B cell (primary cell): ENCODE data around the gene PODXL. TPM values are rescaled to one million over a fixed set of nuclear protein-coding genes. Genes with fewer than 3 reads are reported as not detected.

Experiments
- ATAC-seq: fragments of 200-7000 bp; cut with Tn5 transposase; one replicate; pipeline ENCODE4 v1.10.0; 2021; ENCODE audit warnings: low read depth, mild to moderate bottlenecking, moderate number of reproducible peaks, moderate library complexity
- CTCF ChIA-PET: fragments of 350-600 bp; sonication (Branson Sonifier 250); formaldehyde crosslinking; loops from one replicate; lab custom pipeline; 2021; ENCODE audit warnings: antibody characterized with exemption, inconsistent platforms; lab: Charles Lee
- POLR2A ChIA-PET: fragments of 350-600 bp; sonication (Branson Sonifier 250); formaldehyde crosslinking; loops from one replicate; lab custom pipeline; 2021; ENCODE audit warnings: antibody characterized with exemption; lab: Charles Lee
- DNase-seq: peaks from one replicate; pipeline ENCODE4 v3.0.0; 2013
- H2AFZ ChIP-seq: 2 replicates; pipeline ENCODE4 v1.6.1; 2012; ENCODE audit warnings: mild to moderate bottlenecking, low read depth, low read length; ENCODE audit not compliant: insufficient read depth, poor library complexity, severe bottlenecking
- H3K27ac ChIP-seq, 2 donors: 1 replicate in 1 of 2; 2 replicates in 1 of 2; pipeline ENCODE4 v1.5.1; 2012 to 2013; ENCODE audit warnings: low read length in 2 of 2, mild to moderate bottlenecking in 2 of 2, moderate library complexity in 1 of 2
- H3K27me3 ChIP-seq, 4 experiments: fragments of 200-600 bp in 1 of 4; sonication (generic) in 1 of 4; replicated peaks in 1 of 4; 1 replicate in 2 of 4; 2 replicates in 2 of 4; pipeline versions ENCODE4 v1.6.1 to v1.7.0; 2013 to 2016; ENCODE audit warnings: low read length in 3 of 4, mild to moderate bottlenecking in 2 of 4, mixed read lengths in 1 of 4, moderate library complexity in 1 of 4; ENCODE audit not compliant: insufficient read depth in 4 of 4, control insufficient read depth in 3 of 4; ENCODE audit errors: control extremely low read depth in 1 of 4
- H3K36me3 ChIP-seq, 2 experiments: replicated peaks in 1 of 2; 1 replicate in 1 of 2; 2 replicates in 1 of 2; pipeline versions ENCODE4 v1.6.1 to v1.7.1; 2013; ENCODE audit warnings: low read length in 1 of 2; ENCODE audit not compliant: insufficient read depth in 2 of 2, control insufficient read depth in 1 of 2; ENCODE audit errors: control extremely low read depth in 1 of 2, extremely low read depth in 1 of 2
- H3K4me1 ChIP-seq, 2 donors: fragments of 200-600 bp in 1 of 2; sonication (generic) in 1 of 2; 1 replicate in 1 of 2; 2 replicates in 1 of 2; pipeline versions ENCODE4 v1.5.1 to v1.6.1; 2013 to 2017; ENCODE audit warnings: low read length in 2 of 2; ENCODE audit not compliant: control insufficient read depth in 2 of 2, insufficient read depth in 2 of 2
- H3K4me2 ChIP-seq: replicated peaks from 2 replicates; pipeline ENCODE3; 2012; ENCODE audit warnings: mild to moderate bottlenecking, low read depth, low read length; ENCODE audit not compliant: poor library complexity, severe bottlenecking
- H3K4me3 ChIP-seq, 5 experiments: fragments of 200-600 bp in 1 of 5; sonication (generic) in 1 of 5; 1 replicate in 3 of 5; 2 replicates in 2 of 5; pipeline versions ENCODE4 v1.5.1 to v1.7.0; 2011 to 2016; ENCODE audit warnings: low read length in 4 of 5, mild to moderate bottlenecking in 4 of 5, low read depth in 2 of 5, control low read depth in 1 of 5, moderate library complexity in 1 of 5; ENCODE audit not compliant: insufficient read depth in 1 of 5; ENCODE audit errors: control extremely low read depth in 1 of 5, extremely low read depth in 1 of 5
- H3K79me2 ChIP-seq: fragments of 200-600 bp; sonication (generic); one replicate; pipeline ENCODE4 v1.6.0; 2016; ENCODE audit warnings: low read length; ENCODE audit not compliant: control insufficient read depth, insufficient read depth
- H3K9ac ChIP-seq: fragments of 200-600 bp; sonication (generic); 2 replicates; pipeline ENCODE4 v1.6.1; 2017; ENCODE audit warnings: mild to moderate bottlenecking, low read length, moderate library complexity
- H3K9me3 ChIP-seq, 3 donors: one replicate each; pipeline versions ENCODE4 v1.6.1 to v1.7.1; 2013; ENCODE audit warnings: low read length in 2 of 3; ENCODE audit not compliant: control insufficient read depth in 2 of 3, insufficient read depth in 1 of 3; ENCODE audit errors: control extremely low read depth in 1 of 3
- H4K20me1 ChIP-seq: 2 replicates; pipeline ENCODE4 v1.6.0; 2012; ENCODE audit warnings: mild to moderate bottlenecking, low read length; ENCODE audit not compliant: insufficient read depth, control insufficient read depth, poor library complexity, severe bottlenecking
- H3K27ac Mint-ChIP-seq: one replicate; pipeline ENCODE4 v1.8.0; 2021; ENCODE audit warnings: mixed read lengths
- H3K27me3 Mint-ChIP-seq: one replicate; pipeline ENCODE4 v1.8.0; 2021; ENCODE audit warnings: mixed read lengths
- H3K4me1 Mint-ChIP-seq: one replicate; pipeline ENCODE4 v1.8.0; 2021; ENCODE audit warnings: mixed read lengths
- H3K4me3 Mint-ChIP-seq: one replicate; pipeline ENCODE4 v1.8.0; 2021; ENCODE audit warnings: mixed read lengths
- H3K9me3 Mint-ChIP-seq: one replicate; pipeline ENCODE4 v1.8.0; 2022; ENCODE audit warnings: mixed read lengths; ENCODE audit not compliant: insufficient read depth
- CTCF ChIP-seq: fragments of 200-600 bp; IDR thresholded peaks from one replicate; pipeline ENCODE4 v1.8.0; 2022; ENCODE audit warnings: antibody characterized with exemption, mild to moderate bottlenecking
- EZH2 ChIP-seq: IDR thresholded peaks from 2 replicates; pipeline ENCODE4 v1.6.1; 2012; ENCODE audit warnings: borderline replicate concordance, low read depth, mild to moderate bottlenecking, moderate library complexity, low read length; ENCODE audit not compliant: insufficient read depth, poor library complexity, severe bottlenecking
- WGBS: methylation state at CpG from one replicate; pipeline ENCODE4 v1.1.5; 2013; ENCODE audit warnings: missing lambda C conversion rate; ENCODE audit not compliant: insufficient coverage; 5-methylcytosine and 5-hydroxymethylcytosine counted together
- intact Hi-C: fragments of 100-400 bp; cut with micrococcal nuclease; formaldehyde crosslinking; loops from one replicate; pipeline ENCODE4 v1.10.0; 2022
- polyA plus RNA-seq: library from polyadenylated mRNA; depleted of rRNA; stranded (reverse); fragments of >200 nt; gene quantifications from 2 replicates; pipeline ENCODE4 v1.2.3, GENCODE V29; 2012
- total RNA-seq, 2 donors: library from RNA; stranded (reverse); fragments of 120-200 nt in 1 of 2; gene quantifications; 1 replicate in 1 of 2; 2 replicates in 1 of 2; pipeline versions ENCODE4 v1.2.3 to v1.2.4, GENCODE V29; 2013 to 2022

Gene PODXL
- total and polyA plus RNA-seq, 2 donors (not counting 1 experiment from before 2014, with no cell fraction given) = 1.5 to 5.8 TPM

GRCh38 chr7:131529179-131529578, 27.2 kb downstream of the PODXL start:
- Mint-ChIP-seq H3K4me1 (peaks cover 5% of the 10 kb centered on the region), H3K27ac (no peak overlapping the region), H3K9me3 (no peaks in the 10 kb centered on the region), H3K27me3 (no peaks in the 10 kb centered on the region), H3K4me3 (no peak overlapping the region)
- no peak overlapping the region for H3K4me3 ChIP-seq
- no peaks in the 10 kb centered on the region for H3K9me3 ChIP-seq
- no peaks in the 10 kb centered on the region for H3K36me3 ChIP-seq
- no peak for DNase-seq
- H2AFZ ChIP-seq = no peak overlapping the region
- no peaks in the 10 kb centered on the region for H3K4me1 ChIP-seq
- H3K4me2 ChIP-seq = no peak overlapping the region
- intact Hi-C loops = no loop called here
- H3K9ac ChIP-seq = no peak overlapping the region
- no peaks in the 10 kb centered on the region for H4K20me1 ChIP-seq
- POLR2A ChIA-PET = no interaction called here
- CTCF ChIA-PET = no interaction called here
- no peak for TF ChIP-seq EZH2
- no peak for TF ChIP-seq CTCF
- WGBS = 78% methylated on average over 2 of the region's 3 CpGs
- no peak overlapping the region for H3K27ac ChIP-seq
- H3K79me2 ChIP-seq = no peaks in the 10 kb centered on the region
- no peak for ATAC-seq
- no peaks in the 10 kb centered on the region for H3K27me3 ChIP-seq

GRCh38 chr7:131527456-131527855, 29.0 kb downstream of the PODXL start:
- H3K36me3 ChIP-seq = no peaks in the 10 kb centered on the region
- TF ChIP-seq CTCF (no peak), EZH2 (no peak)
- intact Hi-C loops = no loop called here
- H3K27ac ChIP-seq = no peak overlapping the region
- H3K4me1 ChIP-seq = peaks cover 0 to 3% of the 10 kb centered on the region in 2 donors
- no peak overlapping the region for H3K9ac ChIP-seq
- Mint-ChIP-seq H3K27ac (no peak overlapping the region), H3K9me3 (no peaks in the 10 kb centered on the region), H3K27me3 (no peaks in the 10 kb centered on the region), H3K4me1 (peaks cover 9% of the 10 kb centered on the region), H3K4me3 (no peak overlapping the region)
- no peak for ATAC-seq
- CTCF ChIA-PET = interaction anchor here (0.7 to 1.0 kb wide), 3 partner anchors 13 to 105 kb away, joined by 3 to 4 read pairs (median 3); no protein-coding TSS in a partner anchor
- H3K4me2 ChIP-seq = no peak overlapping the region
- no peaks in the 10 kb centered on the region for H3K27me3 ChIP-seq
- H4K20me1 ChIP-seq = no peaks in the 10 kb centered on the region
- POLR2A ChIA-PET = interaction anchor here (0.6 kb wide), 1 partner anchor 264 kb away, joined by 3 read pairs; no protein-coding TSS in a partner anchor
- no peak overlapping the region for H2AFZ ChIP-seq
- H3K4me3 ChIP-seq = no peak overlapping the region
- no peaks in the 10 kb centered on the region for H3K9me3 ChIP-seq
- H3K79me2 ChIP-seq = no peaks in the 10 kb centered on the region
- WGBS = 0% methylated on average over 2 of the region's 4 CpGs
- no peak for DNase-seq
